Fibroblast of pulmonary artery (primary cell): ENCODE data around the gene AKAP4.

Experiments used
- DNase-seq: peaks from one replicate; pipeline ENCODE4 v3.0.0-alpha.2; 2010; ENCODE audit warnings: low read depth
- H3K4me3 ChIP-seq: replicated peaks from 2 replicates; pipeline ENCODE4 v1.5.1; 2011; ENCODE audit warnings: low read depth, mild to moderate bottlenecking, control low read depth, low read length, moderate library complexity
- TF ChIP-seq, protein P1 (sequence below): IDR thresholded peaks from 2 replicates; pipeline ENCODE4 v1.5.1; 2011; ENCODE audit warnings: mild to moderate bottlenecking, control low read depth, low read length, inconsistent platforms; ENCODE audit errors: missing control alignments

Gene AKAP4, protein sequence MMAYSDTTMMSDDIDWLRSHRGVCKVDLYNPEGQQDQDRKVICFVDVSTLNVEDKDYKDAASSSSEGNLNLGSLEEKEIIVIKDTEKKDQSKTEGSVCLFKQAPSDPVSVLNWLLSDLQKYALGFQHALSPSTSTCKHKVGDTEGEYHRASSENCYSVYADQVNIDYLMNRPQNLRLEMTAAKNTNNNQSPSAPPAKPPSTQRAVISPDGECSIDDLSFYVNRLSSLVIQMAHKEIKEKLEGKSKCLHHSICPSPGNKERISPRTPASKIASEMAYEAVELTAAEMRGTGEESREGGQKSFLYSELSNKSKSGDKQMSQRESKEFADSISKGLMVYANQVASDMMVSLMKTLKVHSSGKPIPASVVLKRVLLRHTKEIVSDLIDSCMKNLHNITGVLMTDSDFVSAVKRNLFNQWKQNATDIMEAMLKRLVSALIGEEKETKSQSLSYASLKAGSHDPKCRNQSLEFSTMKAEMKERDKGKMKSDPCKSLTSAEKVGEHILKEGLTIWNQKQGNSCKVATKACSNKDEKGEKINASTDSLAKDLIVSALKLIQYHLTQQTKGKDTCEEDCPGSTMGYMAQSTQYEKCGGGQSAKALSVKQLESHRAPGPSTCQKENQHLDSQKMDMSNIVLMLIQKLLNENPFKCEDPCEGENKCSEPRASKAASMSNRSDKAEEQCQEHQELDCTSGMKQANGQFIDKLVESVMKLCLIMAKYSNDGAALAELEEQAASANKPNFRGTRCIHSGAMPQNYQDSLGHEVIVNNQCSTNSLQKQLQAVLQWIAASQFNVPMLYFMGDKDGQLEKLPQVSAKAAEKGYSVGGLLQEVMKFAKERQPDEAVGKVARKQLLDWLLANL

DNA sequence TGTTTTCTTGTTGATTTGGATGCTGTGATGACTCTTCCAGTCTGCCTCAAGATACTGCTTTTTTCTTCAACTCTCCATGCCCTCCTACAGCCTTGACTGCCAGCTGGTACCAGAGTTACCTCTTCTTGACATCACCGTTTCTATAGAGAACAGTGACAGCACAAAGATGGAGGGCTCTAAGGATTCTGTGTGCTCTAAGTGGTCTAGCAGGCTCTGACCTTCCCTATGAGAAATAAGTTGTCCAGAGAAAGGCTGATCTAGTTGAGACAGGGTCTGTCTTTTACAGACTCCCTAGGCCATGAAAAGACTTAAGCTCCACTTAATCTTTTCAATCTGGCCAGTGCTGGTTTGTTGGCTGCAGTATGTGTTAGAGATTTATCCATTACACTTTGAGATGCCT, at the start of gene AKAP4:
AKAP4 (minus strand) TSS at position 101 of the 400 bp plus-strand sequence. CDS start 118 bp downstream, outside the sequence.
- TF ChIP-seq, protein P1, sequence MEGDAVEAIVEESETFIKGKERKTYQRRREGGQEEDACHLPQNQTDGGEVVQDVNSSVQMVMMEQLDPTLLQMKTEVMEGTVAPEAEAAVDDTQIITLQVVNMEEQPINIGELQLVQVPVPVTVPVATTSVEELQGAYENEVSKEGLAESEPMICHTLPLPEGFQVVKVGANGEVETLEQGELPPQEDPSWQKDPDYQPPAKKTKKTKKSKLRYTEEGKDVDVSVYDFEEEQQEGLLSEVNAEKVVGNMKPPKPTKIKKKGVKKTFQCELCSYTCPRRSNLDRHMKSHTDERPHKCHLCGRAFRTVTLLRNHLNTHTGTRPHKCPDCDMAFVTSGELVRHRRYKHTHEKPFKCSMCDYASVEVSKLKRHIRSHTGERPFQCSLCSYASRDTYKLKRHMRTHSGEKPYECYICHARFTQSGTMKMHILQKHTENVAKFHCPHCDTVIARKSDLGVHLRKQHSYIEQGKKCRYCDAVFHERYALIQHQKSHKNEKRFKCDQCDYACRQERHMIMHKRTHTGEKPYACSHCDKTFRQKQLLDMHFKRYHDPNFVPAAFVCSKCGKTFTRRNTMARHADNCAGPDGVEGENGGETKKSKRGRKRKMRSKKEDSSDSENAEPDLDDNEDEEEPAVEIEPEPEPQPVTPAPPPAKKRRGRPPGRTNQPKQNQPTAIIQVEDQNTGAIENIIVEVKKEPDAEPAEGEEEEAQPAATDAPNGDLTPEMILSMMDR: no peak
- H3K4me3 ChIP-seq: no peak within 1 kb of the TSS
- DNase-seq: no peak

DNA sequence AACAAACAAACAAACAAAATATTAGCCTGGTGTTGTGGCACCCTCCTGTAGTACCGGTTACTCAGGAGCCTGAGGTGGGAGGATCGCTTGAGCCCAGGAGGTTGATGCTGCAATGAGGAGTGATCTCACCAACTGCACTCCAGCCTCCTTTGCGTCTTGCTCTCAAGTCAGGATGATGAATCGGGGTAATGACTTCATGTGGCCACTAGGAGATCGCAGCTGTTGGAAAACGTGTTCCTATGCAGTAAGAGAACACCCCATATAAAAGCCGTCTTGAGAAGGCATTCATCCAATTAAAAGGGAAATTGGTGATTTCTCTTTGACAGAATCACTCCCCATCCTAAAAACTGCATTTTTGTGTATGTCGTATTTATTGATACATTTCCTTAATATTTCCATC, 10.7 kb upstream of the AKAP4 start:
- peak; percentile 31 for DNase-seq
- H3K4me3 ChIP-seq: no peak overlapping the region
- TF ChIP-seq, protein P1: peak; percentile 32

DNA sequence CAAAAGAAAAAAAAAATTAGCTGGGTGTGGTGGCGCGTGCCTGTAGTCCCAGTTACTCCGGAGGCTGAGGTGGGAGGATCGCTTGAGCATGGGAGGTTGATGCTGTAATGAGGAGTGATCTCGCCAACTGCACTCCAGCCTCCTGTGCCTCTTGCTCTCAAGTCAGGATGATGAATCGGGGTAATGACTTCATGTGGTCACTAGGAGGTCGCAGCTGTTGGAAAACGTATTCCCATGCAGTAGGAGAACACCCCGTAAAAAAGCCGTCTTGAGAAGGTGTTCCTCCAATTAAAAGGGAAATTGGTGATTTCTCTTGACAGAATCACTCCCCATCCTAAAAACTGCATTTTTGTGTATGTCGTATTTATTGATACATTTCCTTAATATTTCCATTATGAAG, 5.9 kb upstream of the AKAP4 start:
- DNase-seq: no peak
- no peak overlapping the region for H3K4me3 ChIP-seq
- TF ChIP-seq, protein P1: no peak

DNA sequence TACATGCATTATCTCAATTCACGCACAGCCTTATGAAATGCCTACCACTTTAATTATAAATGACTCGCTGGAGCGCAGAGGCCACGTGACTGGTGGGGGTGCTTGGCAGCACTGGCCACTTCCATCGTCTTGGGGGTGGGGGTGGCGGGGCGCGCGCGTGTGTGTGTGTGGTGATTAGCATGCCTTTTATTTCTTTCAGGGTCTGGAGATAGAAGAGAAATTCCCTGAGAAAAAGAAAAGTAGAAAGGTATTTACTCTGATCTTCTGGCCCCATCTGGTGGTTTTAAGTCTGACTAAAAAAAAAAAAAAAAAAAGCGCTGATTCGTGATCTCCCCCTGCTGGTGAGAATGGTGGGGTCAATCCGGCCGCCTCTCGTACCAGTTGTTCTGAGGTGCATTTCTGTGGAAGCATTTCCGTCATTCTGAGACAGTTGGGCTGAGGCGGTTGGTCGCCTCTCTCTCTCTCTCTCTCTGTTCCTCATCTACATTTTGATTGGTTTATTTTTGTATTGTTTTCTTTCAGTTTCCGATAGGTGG, 3.6 kb upstream of the AKAP4 start, which contains the start of gene CCNB3:
CCNB3 (plus strand) TSS at position 402 of the 536 bp plus-strand sequence. CDS start 80,399 bp downstream, outside the sequence.
- peak; percentile 81 for DNase-seq
- TF ChIP-seq, protein P1: peak; percentile 54
- H3K4me3 ChIP-seq: peak within 1 kb of the TSS; percentile 35

DNA sequence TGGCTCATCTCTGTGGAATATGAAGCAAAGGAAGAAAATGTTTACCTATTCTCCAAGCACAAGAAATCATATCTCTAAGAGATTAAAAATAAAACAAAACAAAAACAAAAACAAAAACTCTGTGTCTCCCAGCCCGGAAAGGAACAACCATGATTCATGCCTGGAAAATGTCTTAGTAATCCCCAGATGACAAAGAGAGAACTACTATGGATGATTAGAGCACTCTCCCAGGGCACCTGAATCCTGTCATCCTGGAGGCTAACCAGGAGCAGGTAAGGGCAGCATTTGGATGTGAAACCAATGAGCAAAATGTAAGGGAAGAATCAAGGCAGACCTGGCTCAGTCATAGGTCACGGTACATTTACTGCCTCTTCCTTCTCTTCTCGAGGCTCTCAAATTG, 1.7 kb upstream of the AKAP4 start:
- TF ChIP-seq, protein P1: no peak
- peak; percentile 13 for DNase-seq
- no peak overlapping the region for H3K4me3 ChIP-seq

DNA sequence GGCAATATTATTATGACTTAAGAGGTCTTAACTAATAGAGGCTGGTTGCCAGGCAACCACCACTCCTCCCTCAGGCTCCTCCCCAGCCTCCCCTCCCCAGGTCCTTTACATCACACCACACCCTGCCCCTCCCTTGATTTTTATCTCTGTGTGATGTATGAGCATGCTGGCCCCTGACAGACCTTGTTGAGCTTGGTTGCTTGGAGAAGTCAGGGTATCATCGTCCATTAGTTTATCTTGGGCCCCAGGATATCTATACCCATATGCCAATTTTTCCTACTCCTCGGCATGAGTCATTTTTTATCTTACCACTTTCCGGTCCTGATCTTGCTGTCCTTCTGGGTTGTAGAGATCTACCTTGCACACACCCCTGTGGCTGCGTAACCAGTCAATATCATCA, 2.5 kb downstream of the AKAP4 start:
- TF ChIP-seq, protein P1: no peak
- H3K4me3 ChIP-seq: no peak overlapping the region
- DNase-seq: no peak
